NCI-H1092 (cell line): ENCODE measurements around the gene DBP.

Source experiments
- DNase-seq: peaks from one replicate; lab custom pipeline; 2025; lab: John Stamatoyannopoulos, UW

DBP gene

GRCh38 chr19:48627201-48627864, 9.8 kb downstream of the DBP start:
- DNase-seq, result no peak

GRCh38 chr19:48625891-48626327, 11.3 kb downstream of the DBP start:
- DNase-seq, result no peak

- DNase-seq, result no peak
Measured at GRCh38 chr19:48624791-48625723, 12.1 kb downstream of the DBP start.

GRCh38 chr19:48624067-48624594, 13.0 kb downstream of the DBP start:
- peak; percentile 94 for DNase-seq

- DNase-seq, result no peak
Measured at GRCh38 chr19:48623556-48624066, 13.6 kb downstream of the DBP start.

- no peak for DNase-seq
Measured at GRCh38 chr19:48619692-48620585, 17.2 kb downstream of the DBP start.

- DNase-seq, result peak; percentile 96
Measured at GRCh38 chr19:48618916-48619691, 18.1 kb downstream of the DBP start, which contains the start of the genes RPL18 and SPHK2. RPL18 (minus strand) TSS chr19:48619178; CDS start chr19:48619143, 35 bp downstream. SPHK2 (plus strand) TSS chr19:48619506; CDS start chr19:48620515, 1,009 bp downstream.

- DNase-seq, result no peak
Measured at GRCh38 chr19:48618278-48618915, 18.8 kb downstream of the DBP start.

GRCh38 chr19:48617146-48617937, 19.8 kb downstream of the DBP start:
- no peak for DNase-seq

- no peak for DNase-seq
Measured at GRCh38 chr19:48616491-48617056, 20.6 kb downstream of the DBP start.

- DNase-seq, result no peak
Measured at GRCh38 chr19:48616041-48616436, 21.1 kb downstream of the DBP start.

GRCh38 chr19:48615231-48616040, 21.7 kb downstream of the DBP start:
- DNase-seq, result no peak

- no peak for DNase-seq
Measured at GRCh38 chr19:48614436-48615230, 22.5 kb downstream of the DBP start, which contains the start of gene FAM83E. FAM83E (minus strand) TSS chr19:48615076; CDS start chr19:48613372, 1,704 bp downstream.

- DNase-seq, result no peak
Measured at GRCh38 chr19:48613852-48614435, 23.2 kb downstream of the DBP start.

- DNase-seq, result no peak
Measured at GRCh38 chr19:48613024-48613851, 23.9 kb downstream of the DBP start.

GRCh38 chr19:48611872-48612271, 25.3 kb downstream of the DBP start:
- no peak for DNase-seq
